Transverse colon (tissue), 4 donors: ENCODE measurements around the gene DIS3L2.

Experiments used
- EP300 ChIP-seq: sonication (generic); formaldehyde crosslinking; IDR thresholded peaks from one replicate; pipeline ENCODE4 v1.6.1; 2017; ENCODE audit warnings: antibody characterized with exemption, low read depth
- POLR2A ChIP-seq: fragments of 450-650 bp; IDR thresholded peaks from one replicate; pipeline ENCODE4 v1.6.1; 2016; ENCODE audit warnings: antibody characterized with exemption, mild to moderate bottlenecking, moderate library complexity
- POLR2AphosphoS5 ChIP-seq, 3 donors: sonication (generic); formaldehyde crosslinking; IDR thresholded peaks; one replicate each; pipeline ENCODE4 v1.6.1; 2016; ENCODE audit warnings: antibody characterized with exemption in 3 of 3
- TF ChIP-seq, protein P1 (sequence below), 5 experiments: fragments of 200-600 bp in 3 of 5; fragments of 450-650 bp in 2 of 5; sonication (generic) in 3 of 5; IDR thresholded peaks; 1 replicate in 2 of 5; 2 replicates in 3 of 5; pipeline ENCODE4 v1.5.1; 2016 to 2017; ENCODE audit warnings: antibody characterized with exemption in 5 of 5, inconsistent platforms in 3 of 5, mild to moderate bottlenecking in 2 of 5, moderate library complexity in 1 of 5

DNA sequence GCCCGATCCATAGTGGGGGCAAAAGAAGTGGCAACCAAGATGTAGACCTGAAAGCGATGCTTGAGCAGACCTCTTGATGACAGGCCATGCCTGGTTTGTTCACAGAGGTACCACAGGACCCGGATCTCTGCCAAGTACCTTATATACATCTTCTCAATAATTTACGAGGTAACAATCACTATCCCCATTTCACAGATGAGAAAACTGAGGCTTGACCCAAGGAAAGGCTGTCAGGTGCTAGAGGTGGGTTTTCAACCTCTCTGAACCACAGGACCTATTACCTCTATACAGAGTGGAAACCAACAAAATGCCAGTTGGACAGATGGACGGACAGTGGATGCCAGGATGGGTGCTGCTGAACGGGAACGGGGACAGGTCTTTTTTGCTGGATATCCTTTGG lies 13.8 kb upstream of the DIS3L2 start:
- TF ChIP-seq, protein P1, sequence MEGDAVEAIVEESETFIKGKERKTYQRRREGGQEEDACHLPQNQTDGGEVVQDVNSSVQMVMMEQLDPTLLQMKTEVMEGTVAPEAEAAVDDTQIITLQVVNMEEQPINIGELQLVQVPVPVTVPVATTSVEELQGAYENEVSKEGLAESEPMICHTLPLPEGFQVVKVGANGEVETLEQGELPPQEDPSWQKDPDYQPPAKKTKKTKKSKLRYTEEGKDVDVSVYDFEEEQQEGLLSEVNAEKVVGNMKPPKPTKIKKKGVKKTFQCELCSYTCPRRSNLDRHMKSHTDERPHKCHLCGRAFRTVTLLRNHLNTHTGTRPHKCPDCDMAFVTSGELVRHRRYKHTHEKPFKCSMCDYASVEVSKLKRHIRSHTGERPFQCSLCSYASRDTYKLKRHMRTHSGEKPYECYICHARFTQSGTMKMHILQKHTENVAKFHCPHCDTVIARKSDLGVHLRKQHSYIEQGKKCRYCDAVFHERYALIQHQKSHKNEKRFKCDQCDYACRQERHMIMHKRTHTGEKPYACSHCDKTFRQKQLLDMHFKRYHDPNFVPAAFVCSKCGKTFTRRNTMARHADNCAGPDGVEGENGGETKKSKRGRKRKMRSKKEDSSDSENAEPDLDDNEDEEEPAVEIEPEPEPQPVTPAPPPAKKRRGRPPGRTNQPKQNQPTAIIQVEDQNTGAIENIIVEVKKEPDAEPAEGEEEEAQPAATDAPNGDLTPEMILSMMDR (IDR thresholded peaks at IDR 0.05) = no peak
- no peak for TF ChIP-seq EP300
- TF ChIP-seq POLR2AphosphoS5 (IDR thresholded peaks at IDR 0.05) = no peak
- no peak for TF ChIP-seq POLR2A
